ENCODE data around the gene G6PD. TPM values are rescaled to one million over a fixed set of nuclear protein-coding genes. Genes with fewer than 3 reads are reported as not detected.

G6PD gene
- total RNA-seq, 1 experiment from 2014 or later: 72.8 TPM

GRCh38 chrX:154545673-154546274, 872 bp downstream of the G6PD start:
- ATAC-seq: no peak
- CTCF ChIA-PET: no interaction called here
- Mint-ChIP-seq H3K27ac (no peak overlapping the region; the same call in 1 of the 2 replicates), H3K4me3 (peak overlapping the region; percentile 76), H3K4me1 (peaks cover 11% of the 10 kb centered on the region), H3K9me3 (no peaks in the 10 kb centered on the region), H3K36me3 (peaks cover 7% of the 10 kb centered on the region), H3K27me3 (ENCODE audit: low read depth) (no peaks in the 10 kb centered on the region)
- TF ChIP-seq NR2C2 (CRISPR knock-in tag; IDR thresholded peaks at IDR 0.05) (no peak), GRHL2 (CRISPR knock-in tag; IDR thresholded peaks at IDR 0.05; ENCODE audit: insufficient replicate concordance, severe bottlenecking) (no peak), EMX1 (CRISPR knock-in tag; IDR thresholded peaks at IDR 0.05) (no peak), FOXP4 (CRISPR knock-in tag; IDR thresholded peaks at IDR 0.05) (no peak), JUN (CRISPR knock-in tag; IDR thresholded peaks at IDR 0.05) (no peak), OVOL2 (CRISPR knock-in tag; IDR thresholded peaks at IDR 0.05; ENCODE audit: borderline replicate concordance) (no peak), USF2 (CRISPR knock-in tag; IDR thresholded peaks at IDR 0.05) (no peak), NFYB (CRISPR knock-in tag; conservative IDR thresholded peaks at IDR 0.05; ENCODE audit: low read depth) (no peak), ZBTB43 (CRISPR knock-in tag; IDR thresholded peaks at IDR 0.05) (no peak), ZBTB21 (CRISPR knock-in tag; IDR thresholded peaks at IDR 0.05; ENCODE audit: borderline replicate concordance) (no peak), HMGA2 (CRISPR knock-in tag; IDR thresholded peaks at IDR 0.05) (no peak), JAZF1 (CRISPR knock-in tag; IDR thresholded peaks at IDR 0.05) (no peak), MLX (CRISPR knock-in tag; IDR thresholded peaks at IDR 0.05) (no peak), NR3C1 (CRISPR knock-in tag; conservative IDR thresholded peaks at IDR 0.05; ENCODE audit: low read depth) (no peak)
- POLR2A ChIA-PET: no interaction called here
- no peak for DNase-seq (ENCODE audit: low spot score)

GRCh38 chrX:154542723-154543424, 3.8 kb downstream of the G6PD start:
- DNase-seq (ENCODE audit: low spot score) (no peak), ATAC-seq (no peak)
- H3K27me3 Mint-ChIP-seq (ENCODE audit: low read depth): no peaks in the 10 kb centered on the region
- TF ChIP-seq RORB (CRISPR knock-in tag; IDR thresholded peaks at IDR 0.05) (no peak), MLX (CRISPR knock-in tag; IDR thresholded peaks at IDR 0.05) (no peak)
- H3K27ac Mint-ChIP-seq: no peak overlapping the region
- ChIA-PET POLR2A (no interaction called here), CTCF (no interaction called here)
- H3K9me3 Mint-ChIP-seq: no peaks in the 10 kb centered on the region
- H3K36me3 Mint-ChIP-seq: peaks cover 10% of the 10 kb centered on the region
- H3K4me1 Mint-ChIP-seq: peaks cover 6% of the 10 kb centered on the region
- no peak overlapping the region for H3K4me3 Mint-ChIP-seq
